Measurements from ENCODE around the gene QRICH1. TPM values are rescaled to one million over a fixed set of nuclear protein-coding genes. Genes with fewer than 3 reads are reported as not detected.
A peak's percentile ranks its signal among the peaks of the same experiment; 100 is the strongest.

Gene QRICH1
- total RNA-seq, 1 experiment from 2014 or later: 80.0 TPM

GRCh38 chr3:49121132-49121736, 27.4 kb upstream of the QRICH1 start:
- Histone ChIP-seq H3K36me3 (ENCODE audit: insufficient read depth, low read length) (peaks cover 21% of the 10 kb centered on the region), H4K20me1 (ENCODE audit: insufficient read depth, low read depth, low read length) (peaks cover 5% of the 10 kb centered on the region; the same call in 1 of the 2 replicates), H3K9me2 (replicated peaks; ENCODE audit: insufficient read depth, low read length) (no peaks in the 10 kb centered on the region), H3K4me1 (ENCODE audit: low read length) (peaks cover 22% of the 10 kb centered on the region), H3K4me3 (ENCODE audit: low read length) (peak overlapping the region; percentile 90; the same call in 1 of the 2 replicates), H3K79me2 (ENCODE audit: low read length) (peaks cover 24% of the 10 kb centered on the region), H3K27ac (ENCODE audit: low read length) (peak overlapping the region; percentile 70), H3K4me2 (ENCODE audit: low read depth, low read length, poor library complexity, severe bottlenecking) (peak overlapping the region; percentile 93), H3K9ac (ENCODE audit: low read length) (peak overlapping the region; percentile 98), H3K27me3 (ENCODE audit: low read length) (no peaks in the 10 kb centered on the region), H3K9me3 (ENCODE audit: low read length) (no peaks in the 10 kb centered on the region), H2AFZ (ENCODE audit: low read length) (0 out of 2 replicates have a peak overlapping the region, but pooled peaks have one; percentile 28)
- no peak for DNase-seq

GRCh38 chr3:49120438-49121131, 26.7 kb upstream of the QRICH1 start, which contains the start of gene USP19:
Gene USP19, minus strand, starts transcription at chr3:49120823. Its CDS starts 1,678 bp downstream, at chr3:49119145.
- Histone ChIP-seq H3K9me2 (replicated peaks; ENCODE audit: insufficient read depth, low read length) (no peaks in the 10 kb centered on the region), H3K27ac (ENCODE audit: low read length) (peak within 1 kb of the TSS; percentile 70), H3K9me3 (ENCODE audit: low read length) (no peaks in the 10 kb centered on the region), H2AFZ (ENCODE audit: low read length) (0 out of 2 replicates have a peak within 1 kb of the TSS, but pooled peaks have one; percentile 28), H4K20me1 (ENCODE audit: insufficient read depth, low read depth, low read length) (peaks cover 5% of the 10 kb centered on the region; the same call in 1 of the 2 replicates), H3K4me3 (ENCODE audit: low read length) (peak within 1 kb of the TSS; percentile 90), H3K9ac (ENCODE audit: low read length) (peak within 1 kb of the TSS; percentile 98), H3K4me1 (ENCODE audit: low read length) (peaks cover 22% of the 10 kb centered on the region), H3K36me3 (ENCODE audit: insufficient read depth, low read length) (peaks cover 26% of the 10 kb centered on the region), H3K4me2 (ENCODE audit: low read depth, low read length, poor library complexity, severe bottlenecking) (peak within 1 kb of the TSS; percentile 93), H3K27me3 (ENCODE audit: low read length) (no peaks in the 10 kb centered on the region), H3K79me2 (ENCODE audit: low read length) (peaks cover 24% of the 10 kb centered on the region)
- DNase-seq: peak; percentile 98

GRCh38 chr3:49120096-49120437, 26.2 kb upstream of the QRICH1 start:
- peak; percentile 63 for DNase-seq
- peaks cover 5% of the 10 kb centered on the region; the same call in 1 of the 2 replicates for H4K20me1 ChIP-seq (ENCODE audit: insufficient read depth, low read depth, low read length)
- H3K4me2 ChIP-seq (ENCODE audit: low read depth, low read length, poor library complexity, severe bottlenecking): peak overlapping the region; percentile 93
- peak overlapping the region; percentile 90 for H3K4me3 ChIP-seq (ENCODE audit: low read length)
- H3K4me1 ChIP-seq (ENCODE audit: low read length): peaks cover 20% of the 10 kb centered on the region
- peak overlapping the region; percentile 70 for H3K27ac ChIP-seq (ENCODE audit: low read length)
- no peaks in the 10 kb centered on the region for H3K27me3 ChIP-seq (ENCODE audit: low read length)
- peaks cover 27% of the 10 kb centered on the region for H3K36me3 ChIP-seq (ENCODE audit: insufficient read depth, low read length)
- peak overlapping the region; percentile 98 for H3K9ac ChIP-seq (ENCODE audit: low read length)
- H3K9me3 ChIP-seq (ENCODE audit: low read length): no peaks in the 10 kb centered on the region
- H3K9me2 ChIP-seq (replicated peaks; ENCODE audit: insufficient read depth, low read length): no peaks in the 10 kb centered on the region
- no peak overlapping the region for H2AFZ ChIP-seq (ENCODE audit: low read length)
- peaks cover 24% of the 10 kb centered on the region for H3K79me2 ChIP-seq (ENCODE audit: low read length)

- Histone ChIP-seq H3K4me2 (ENCODE audit: low read depth, low read length, poor library complexity, severe bottlenecking) (peak overlapping the region; percentile 93), H3K27ac (ENCODE audit: low read length) (no peak overlapping the region), H4K20me1 (ENCODE audit: insufficient read depth, low read depth, low read length) (peaks cover 5% of the 10 kb centered on the region; the same call in 1 of the 2 replicates), H3K4me3 (ENCODE audit: low read length) (peak overlapping the region; percentile 90), H3K9ac (ENCODE audit: low read length) (peak overlapping the region; percentile 98), H2AFZ (ENCODE audit: low read length) (no peak overlapping the region), H3K9me3 (ENCODE audit: low read length) (no peaks in the 10 kb centered on the region), H3K79me2 (ENCODE audit: low read length) (peaks cover 24% of the 10 kb centered on the region), H3K27me3 (ENCODE audit: low read length) (no peaks in the 10 kb centered on the region), H3K9me2 (replicated peaks; ENCODE audit: insufficient read depth, low read length) (no peaks in the 10 kb centered on the region), H3K4me1 (ENCODE audit: low read length) (peaks cover 18% of the 10 kb centered on the region), H3K36me3 (ENCODE audit: insufficient read depth, low read length) (peaks cover 27% of the 10 kb centered on the region)
- DNase-seq: no peak
Observed at GRCh38 chr3:49119439-49119838, 25.6 kb upstream of the QRICH1 start.

DNA sequence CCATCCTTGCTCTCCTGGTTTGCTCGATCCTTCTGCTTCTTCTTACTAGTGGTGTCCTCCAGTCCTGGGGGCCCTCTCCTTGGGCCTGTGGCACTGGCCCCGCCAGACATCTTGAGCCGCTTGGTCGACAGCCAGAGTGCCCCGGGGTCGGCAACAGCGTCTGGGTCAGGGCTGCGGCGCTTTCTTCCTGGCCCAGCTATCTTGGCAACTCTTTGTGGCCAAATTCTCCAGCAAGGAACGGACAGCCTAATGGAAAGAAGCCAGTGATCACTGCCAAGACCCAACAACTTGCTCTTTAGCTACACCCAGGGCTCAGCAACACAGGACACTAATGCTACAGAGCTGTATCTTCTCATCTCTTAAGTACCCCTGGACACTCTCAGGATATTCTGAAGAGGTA, 25.2 kb upstream of the QRICH1 start:
- H3K9me2 ChIP-seq (replicated peaks; ENCODE audit: insufficient read depth, low read length): no peaks in the 10 kb centered on the region
- peaks cover 24% of the 10 kb centered on the region for H3K79me2 ChIP-seq (ENCODE audit: low read length)
- no peak overlapping the region for H2AFZ ChIP-seq (ENCODE audit: low read length)
- no peak for DNase-seq
- no peaks in the 10 kb centered on the region for H3K27me3 ChIP-seq (ENCODE audit: low read length)
- H3K36me3 ChIP-seq (ENCODE audit: insufficient read depth, low read length): peaks cover 27% of the 10 kb centered on the region
- no peaks in the 10 kb centered on the region for H3K9me3 ChIP-seq (ENCODE audit: low read length)
- H3K27ac ChIP-seq (ENCODE audit: low read length): no peak overlapping the region
- H3K4me1 ChIP-seq (ENCODE audit: low read length): peaks cover 18% of the 10 kb centered on the region
- H3K4me2 ChIP-seq (ENCODE audit: low read depth, low read length, poor library complexity, severe bottlenecking): peak overlapping the region; percentile 93
- H4K20me1 ChIP-seq (ENCODE audit: insufficient read depth, low read depth, low read length): peaks cover 5% of the 10 kb centered on the region; the same call in 1 of the 2 replicates
- H3K4me3 ChIP-seq (ENCODE audit: low read length): peak overlapping the region; percentile 90
- H3K9ac ChIP-seq (ENCODE audit: low read length): peak overlapping the region; percentile 98

DNA sequence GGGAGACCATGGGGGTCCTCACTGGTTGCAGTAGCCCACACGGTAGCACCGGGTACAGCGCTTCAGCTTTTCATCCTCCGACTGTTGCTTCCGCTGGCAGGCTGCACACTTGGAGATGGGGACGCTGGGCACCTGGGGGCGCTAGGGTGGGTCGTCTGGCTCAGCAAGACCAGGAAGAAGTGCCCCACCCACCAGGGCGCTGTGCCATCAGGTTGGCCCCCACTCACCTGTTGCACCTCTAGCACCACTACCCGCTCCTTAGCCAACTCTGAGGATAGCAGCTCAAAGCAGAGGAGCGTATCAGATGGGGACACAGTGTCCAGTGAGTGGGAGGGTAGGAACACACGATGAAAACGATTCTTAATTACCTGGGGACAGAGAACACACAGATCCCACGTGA, 18.4 kb upstream of the QRICH1 start:
- Histone ChIP-seq H3K9me3 (ENCODE audit: low read length) (no peaks in the 10 kb centered on the region), H3K4me1 (ENCODE audit: low read length) (no peaks in the 10 kb centered on the region), H3K36me3 (ENCODE audit: insufficient read depth, low read length) (peaks cover 19% of the 10 kb centered on the region), H3K4me3 (ENCODE audit: low read length) (no peak overlapping the region), H3K27ac (ENCODE audit: low read length) (no peak overlapping the region), H3K27me3 (ENCODE audit: low read length) (no peaks in the 10 kb centered on the region), H3K79me2 (ENCODE audit: low read length) (no peaks in the 10 kb centered on the region), H3K4me2 (ENCODE audit: low read depth, low read length, poor library complexity, severe bottlenecking) (no peak overlapping the region), H4K20me1 (ENCODE audit: insufficient read depth, low read depth, low read length) (no peaks in the 10 kb centered on the region), H3K9me2 (replicated peaks; ENCODE audit: insufficient read depth, low read length) (no peaks in the 10 kb centered on the region), H2AFZ (ENCODE audit: low read length) (no peak overlapping the region), H3K9ac (ENCODE audit: low read length) (no peak overlapping the region)
- DNase-seq: no peak

GRCh38 chr3:49111347-49111746, 17.5 kb upstream of the QRICH1 start:
- no peak overlapping the region for H3K27ac ChIP-seq (ENCODE audit: low read length)
- H3K4me2 ChIP-seq (ENCODE audit: low read depth, low read length, poor library complexity, severe bottlenecking): no peak overlapping the region
- no peaks in the 10 kb centered on the region for H3K9me2 ChIP-seq (replicated peaks; ENCODE audit: insufficient read depth, low read length)
- H4K20me1 ChIP-seq (ENCODE audit: insufficient read depth, low read depth, low read length): no peaks in the 10 kb centered on the region
- H3K36me3 ChIP-seq (ENCODE audit: insufficient read depth, low read length): peaks cover 11% of the 10 kb centered on the region; the same call in 1 of the 2 replicates
- H3K4me3 ChIP-seq (ENCODE audit: low read length): no peak overlapping the region
- DNase-seq: no peak
- H3K27me3 ChIP-seq (ENCODE audit: low read length): no peaks in the 10 kb centered on the region
- no peak overlapping the region for H3K9ac ChIP-seq (ENCODE audit: low read length)
- H3K79me2 ChIP-seq (ENCODE audit: low read length): no peaks in the 10 kb centered on the region
- H3K4me1 ChIP-seq (ENCODE audit: low read length): no peaks in the 10 kb centered on the region
- no peaks in the 10 kb centered on the region for H3K9me3 ChIP-seq (ENCODE audit: low read length)
- H2AFZ ChIP-seq (ENCODE audit: low read length): no peak overlapping the region

DNA sequence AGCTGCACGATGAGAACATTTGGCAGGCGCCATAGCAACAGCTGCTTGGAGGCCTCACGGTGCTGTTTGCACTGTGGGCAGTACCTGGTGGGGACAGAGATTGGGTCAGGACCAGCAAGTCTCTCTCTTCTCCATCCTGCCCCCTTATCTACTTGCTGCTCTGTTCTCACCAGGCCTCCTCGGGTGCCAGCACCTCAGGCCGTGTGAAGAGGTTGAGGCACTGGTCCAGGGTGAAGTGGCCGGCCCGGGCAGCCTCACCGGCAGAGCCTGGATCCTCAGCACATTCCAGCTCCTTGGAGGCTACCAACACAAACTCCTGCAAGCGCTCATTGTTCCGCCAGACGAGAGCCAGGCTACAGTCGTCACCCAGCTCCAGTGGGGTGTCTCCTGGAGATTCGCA, 16.9 kb upstream of the QRICH1 start:
- Histone ChIP-seq H4K20me1 (ENCODE audit: insufficient read depth, low read depth, low read length) (no peaks in the 10 kb centered on the region), H3K4me2 (ENCODE audit: low read depth, low read length, poor library complexity, severe bottlenecking) (no peak overlapping the region), H3K9me2 (replicated peaks; ENCODE audit: insufficient read depth, low read length) (no peaks in the 10 kb centered on the region), H2AFZ (ENCODE audit: low read length) (no peak overlapping the region), H3K4me3 (ENCODE audit: low read length) (no peak overlapping the region), H3K9me3 (ENCODE audit: low read length) (no peaks in the 10 kb centered on the region), H3K9ac (ENCODE audit: low read length) (no peak overlapping the region), H3K4me1 (ENCODE audit: low read length) (peaks cover 4% of the 10 kb centered on the region), H3K36me3 (ENCODE audit: insufficient read depth, low read length) (peaks cover 9% of the 10 kb centered on the region; the same call in 1 of the 2 replicates), H3K27ac (ENCODE audit: low read length) (no peak overlapping the region), H3K79me2 (ENCODE audit: low read length) (no peaks in the 10 kb centered on the region), H3K27me3 (ENCODE audit: low read length) (no peaks in the 10 kb centered on the region)
- no peak for DNase-seq

Data from Karpas-422 (cell line).